A549 (cell line): ENCODE results near the gene GALNT16. TPM values are rescaled to one million over a fixed set of nuclear protein-coding genes. Genes with fewer than 3 reads are reported as not detected.

ENCODE experiments used
- ATAC-seq, 2 experiments: fragments of 200-7000 bp in 1 of 2; fragments of >200 bp in 1 of 2; cut with Nextera tagmentation in 1 of 2; cut with Tn5 transposase in 1 of 2; 3 replicates each; pipeline versions ENCODE4 v1.8.0 to v1.9.1; 2018 to 2020; ENCODE audit warnings: mild to moderate bottlenecking in 1 of 2, moderate library complexity in 1 of 2
- CTCF ChIA-PET: fragments of 300-600 bp; sonication (Branson Sonifier 250); formaldehyde crosslinking; extraction: SDS; loops from one replicate; lab custom pipeline; 2021; ENCODE audit warnings: antibody characterized with exemption, inconsistent platforms; lab: Yijun Ruan, JAX
- POLR2A ChIA-PET: fragments of 350-600 bp; formaldehyde crosslinking; extraction: SDS; loops from one replicate; lab custom pipeline; 2021; ENCODE audit warnings: antibody characterized with exemption, inconsistent platforms; lab: Yijun Ruan, JAX
- DNase-seq, 2 experiments: peaks; one replicate each; pipeline versions ENCODE4 v3.0.0 to v3.0.0-alpha.2; 2011 to 2016; ENCODE audit warnings: low read depth in 1 of 2, low spot score in 1 of 2
- FAIRE-seq: peaks from 2 replicates; lab custom pipeline; 2011; peaks lifted over from hg19 to GRCh38; lab: Jason Lieb, UNC
- H3K27ac ChIP-seq, 2 experiments: fragments of >200 bp; sonication (Bioruptor Twin); formaldehyde crosslinking; 3 replicates each; pipeline ENCODE4 v1.5.1; 2016 to 2017
- H3K4me1 ChIP-seq: fragments of >200 bp; sonication (Bioruptor Twin); formaldehyde crosslinking; 3 replicates; pipeline ENCODE4 v1.6.1; 2016
- H3K4me2 ChIP-seq: fragments of >200 bp; sonication (Bioruptor Twin); formaldehyde crosslinking; 3 replicates; pipeline ENCODE4 v1.6.1; 2016
- H3K4me3 ChIP-seq: fragments of >200 bp; sonication (Bioruptor Twin); formaldehyde crosslinking; 3 replicates; pipeline ENCODE4 v1.5.1; 2016
- H3K9me3 ChIP-seq: fragments of >200 bp; sonication (Bioruptor Twin); formaldehyde crosslinking; 3 replicates; pipeline ENCODE4 v1.6.1; 2016
- BCL3 ChIP-seq: fragments of >200 bp; sonication (Bioruptor Twin); formaldehyde crosslinking; IDR thresholded peaks from 3 replicates; pipeline ENCODE4 v1.6.1; 2016
- CBX2 ChIP-seq: fragments of 200-600 bp; sonication (generic); IDR thresholded peaks from 2 replicates; pipeline ENCODE4 v1.6.1; 2016; ENCODE audit warnings: low read depth, mild to moderate bottlenecking, borderline replicate concordance
- CBX8 ChIP-seq: fragments of 200-600 bp; sonication (generic); IDR thresholded peaks from 2 replicates; pipeline ENCODE4 v1.6.1; 2016
- CTCF ChIP-seq: fragments of >200 bp; sonication (Bioruptor Twin); formaldehyde crosslinking; IDR thresholded peaks from 3 replicates; pipeline ENCODE4 v1.5.1; 2016
- EHF ChIP-seq: fragments of 250-450 bp; sonication (Bioruptor Pico); IDR thresholded peaks from 2 replicates; pipeline ENCODE4 v1.5.0; 2020; ENCODE audit warnings: mild to moderate bottlenecking
- ELK1 ChIP-seq: fragments of 150-350 bp; IDR thresholded peaks from 2 replicates; pipeline ENCODE4 v1.6.1; 2014; ENCODE audit warnings: low read depth, mild to moderate bottlenecking, low read length
- FOXS1 ChIP-seq: fragments of 250-450 bp; sonication (Bioruptor Pico); IDR thresholded peaks from 2 replicates; pipeline ENCODE4 v1.5.0; 2020; ENCODE audit warnings: mild to moderate bottlenecking, moderate library complexity
- HDAC2 ChIP-seq: fragments of 200-600 bp; sonication (generic); IDR thresholded peaks from 2 replicates; pipeline ENCODE4 v1.6.1; 2016
- HOXB13 ChIP-seq: fragments of 250-450 bp; sonication (Bioruptor Pico); IDR thresholded peaks from 2 replicates; pipeline ENCODE4 v1.5.0; 2020; ENCODE audit warnings: low read depth, mild to moderate bottlenecking, moderate library complexity
- HOXB5 ChIP-seq: fragments of 250-450 bp; sonication (Bioruptor Pico); IDR thresholded peaks from 2 replicates; pipeline ENCODE4 v1.5.0; 2020; ENCODE audit warnings: mild to moderate bottlenecking, moderate library complexity
- JUN ChIP-seq, 2 experiments: fragments of >200 bp; sonication (Bioruptor Twin); formaldehyde crosslinking; IDR thresholded peaks; 2 replicates in 1 of 2; 3 replicates in 1 of 2; pipeline ENCODE4 v1.6.1; 2016 to 2017
- KDM5A ChIP-seq: fragments of 200-600 bp; sonication (generic); IDR thresholded peaks from 2 replicates; pipeline ENCODE4 v1.6.1; 2016; ENCODE audit warnings: antibody characterized with exemption, mild to moderate bottlenecking
- MAX ChIP-seq: IDR thresholded peaks from 2 replicates; pipeline ENCODE4 v1.6.1; 2012
- MAZ ChIP-seq: fragments of 150-350 bp; IDR thresholded peaks from 2 replicates; pipeline ENCODE4 v1.6.1; 2014; ENCODE audit warnings: antibody characterized with exemption, low read depth, low read length, borderline replicate concordance
- NR3C1 ChIP-seq: fragments of >200 bp; sonication (Bioruptor Twin); formaldehyde crosslinking; IDR thresholded peaks from 3 replicates; pipeline ENCODE4 v1.6.1; 2017
- PHF8 ChIP-seq: fragments of 200-600 bp; sonication (generic); IDR thresholded peaks from 2 replicates; pipeline ENCODE4 v1.6.1; 2016; ENCODE audit warnings: low read depth, mild to moderate bottlenecking, antibody characterized with exemption, moderate library complexity, borderline replicate concordance
- POLR2A ChIP-seq: IDR thresholded peaks from 2 replicates; pipeline ENCODE4 v1.6.1; 2012; ENCODE audit warnings: mild to moderate bottlenecking, low read length
- RAD21 ChIP-seq, 2 experiments: fragments of >200 bp in 1 of 2; sonication (Bioruptor Twin) in 1 of 2; formaldehyde crosslinking in 1 of 2; IDR thresholded peaks in 1 of 2; conservative IDR thresholded peaks in 1 of 2; 2 replicates in 1 of 2; 3 replicates in 1 of 2; pipeline ENCODE4 v1.6.1; 2012 to 2018; ENCODE audit warnings: inconsistent platforms in 1 of 2
- REST ChIP-seq: fragments of 200-600 bp; sonication (generic); IDR thresholded peaks from 2 replicates; pipeline ENCODE4 v1.6.1; 2016; ENCODE audit warnings: antibody characterized with exemption, mild to moderate bottlenecking, moderate library complexity
- RNF2 ChIP-seq: fragments of 200-600 bp; sonication (generic); IDR thresholded peaks from 2 replicates; pipeline ENCODE4 v1.6.1; 2016; ENCODE audit warnings: low read depth, mild to moderate bottlenecking, antibody characterized with exemption, moderate library complexity, borderline replicate concordance
- SMC3 ChIP-seq: fragments of >200 bp; sonication (Bioruptor Twin); formaldehyde crosslinking; IDR thresholded peaks from 3 replicates; pipeline ENCODE4 v1.6.1; 2018; ENCODE audit warnings: inconsistent platforms
- SREBF2 ChIP-seq: fragments of 450-650 bp; IDR thresholded peaks from 2 replicates; pipeline ENCODE4 v1.6.1; 2014; ENCODE audit warnings: mild to moderate bottlenecking, moderate library complexity
- TFCP2L1 ChIP-seq: fragments of 250-450 bp; sonication (Bioruptor Pico); IDR thresholded peaks from 2 replicates; pipeline ENCODE4 v1.5.0; 2021; ENCODE audit warnings: mild to moderate bottlenecking
- TP53 ChIP-seq: fragments of 250-450 bp; sonication (Bioruptor Pico); IDR thresholded peaks from 2 replicates; pipeline ENCODE4 v1.5.0; 2021; ENCODE audit warnings: mild to moderate bottlenecking, moderate library complexity
- ZNF302 ChIP-seq: fragments of 250-450 bp; sonication (Bioruptor Pico); IDR thresholded peaks from 2 replicates; pipeline ENCODE4 v1.9.0; 2021; ENCODE audit warnings: inconsistent platforms, mild to moderate bottlenecking, moderate library complexity
- ZSCAN20 ChIP-seq: fragments of 250-450 bp; sonication (Bioruptor Pico); IDR thresholded peaks from 2 replicates; pipeline ENCODE4 v1.8.0; 2022; ENCODE audit warnings: mild to moderate bottlenecking, moderate library complexity
- WGBS: methylation state at CpG from one replicate; pipeline ENCODE4 v1.1.6; 2017; ENCODE audit errors: missing lambda C conversion rate; 5-methylcytosine and 5-hydroxymethylcytosine counted together
- polyA plus RNA-seq, 4 experiments: library from polyadenylated mRNA; depleted of rRNA in 3 of 4; stranded (reverse); fragments of >200 nt; fragmentation: RNase III in 1 of 4; extraction: RNeasy Plus Mini Kit Qiagen cat#74134 plus additional on column Dnase treatment in 1 of 4; gene quantifications; 2 replicates in 3 of 4; 3 replicates in 1 of 4; pipeline ENCODE4 v1.2.3, GENCODE V29; 2011 to 2017

The GALNT16 gene
- polyA plus RNA-seq, 2 of the 4 experiments (the other 2 are of a cell fraction), result 2.8 to 3.4 TPM

GRCh38 chr14:69260861-69261564, 1.1 kb downstream of the GALNT16 start (continued):
- TF ChIP-seq CTCF (peak; percentile 68), JUN (IDR thresholded peaks at IDR 0.05) (no peak), FOXS1 (no peak), RNF2 (no peak), NR3C1 (no peak), CBX8 (no peak), RAD21 (conservative IDR thresholded peaks at IDR 0.05 in 1 of 2, IDR thresholded peaks at IDR 0.05 in 1 of 2) (peak; percentile 33 to 64; a peak in 4 of 5 replicates), ELK1 (no peak), SMC3 (peak; percentile 63), ZSCAN20 (CRISPR knock-in tag) (no peak), MAX (0 out of 2 replicates have a peak, but pooled peaks have one; percentile 2)
- TF ChIP-seq, all 56 proteins: peak for 4

GRCh38 chr14:69261761-69262331, 1.9 kb downstream of the GALNT16 start:
- peak in 1 of 2 experiments; percentile 23 for DNase-seq
- TF ChIP-seq CBX8 (no peak), ZNF302 (no peak), EHF (CRISPR knock-in tag) (no peak), ZSCAN20 (CRISPR knock-in tag) (no peak), JUN (IDR thresholded peaks at IDR 0.05) (no peak), TP53 (CRISPR knock-in tag) (no peak), POLR2A (no peak)
- 45% methylated on average over 5 of the region's 5 CpGs for WGBS

GRCh38 chr14:69262516-69262915, 2.6 kb downstream of the GALNT16 start:
- CTCF ChIA-PET, result interaction anchor here (1.0 to 6.6 kb wide), 17 partner anchors 11 to 286 kb away, joined by 3 to 45 read pairs (median 3); no protein-coding TSS in a partner anchor
- FAIRE-seq, result no peak
- no peak for DNase-seq
- Histone ChIP-seq H3K4me1 (peaks cover 3% of the 10 kb centered on the region; the same call in 1 of the 3 replicates), H3K4me2 (no peak overlapping the region), H3K4me3 (no peak overlapping the region), H3K27ac (no peak overlapping the region), H3K9me3 (no peaks in the 10 kb centered on the region)
- ATAC-seq, result no peak
- POLR2A ChIA-PET, result no interaction called here
- WGBS, result 61% methylated on average over 3 of the region's 3 CpGs
- TF ChIP-seq HOXB13 (no peak), BCL3 (no peak), FOXS1 (no peak), TFCP2L1 (CRISPR knock-in tag) (no peak), MAZ (no peak), REST (no peak), PHF8 (no peak), HOXB5 (CRISPR knock-in tag) (no peak), SREBF2 (no peak), JUN (IDR thresholded peaks at IDR 0.05) (no peak), KDM5A (no peak), HDAC2 (no peak), MAX (no peak), CBX2 (no peak)

More at GRCh38 chr14:69261761-69262331, 1.9 kb downstream of the GALNT16 start:
- CTCF ChIA-PET, result interaction anchor here (0.6 to 6.6 kb wide), 32 partner anchors 8 to 287 kb away, joined by 3 to 45 read pairs (median 4); no protein-coding TSS in a partner anchor
- Histone ChIP-seq H3K4me1 (peaks cover 3% of the 10 kb centered on the region; the same call in 1 of the 3 replicates), H3K9me3 (no peaks in the 10 kb centered on the region), H3K27ac (no peak overlapping the region), H3K4me2 (peak overlapping the region; percentile 99), H3K4me3 (no peak overlapping the region; the same call in 2 of the 3 replicates)
- POLR2A ChIA-PET, result no interaction called here
- no peak for FAIRE-seq
- peak; percentile 25 to 44; a peak in 5 of 6 replicates for ATAC-seq
